ENCODE data around the gene ZNF182.
"Not testable (repeated sequence)": the region's sequence is repeated elsewhere in the genome, so short reads cannot be mapped to it uniquely, and the experiment has no call there.

GRCh38 chrX:47961830-47962229, 42.0 kb downstream of the ZNF182 start:
- TF ChIP-seq CTCF, POLR2A, POLR2AphosphoS5 (IDR thresholded peaks at IDR 0.05): not testable (repeated sequence)

All from transverse colon (tissue), 4 donors.